ENCODE data around the gene NDUFA11. TPM values are rescaled to one million over a fixed set of nuclear protein-coding genes. Genes with fewer than 3 reads are reported as not detected.

NDUFA11 gene
- total and polyA plus RNA-seq, 2 of the 13 experiments (the other 11 are each of a cell fraction or from before 2014, with no cell fraction given) = 286 to 378 TPM

GRCh38 chr19:5889288-5889971 lies 14.2 kb downstream of the NDUFA11 start:
- no peaks in the 10 kb centered on the region for H3K79me2 ChIP-seq (ENCODE audit: insufficient read depth, low read length)
- ATAC-seq (no peak; the same call in 2 of the 3 replicates), DNase-seq (ENCODE audit: low spot score) (no peak), FAIRE-seq (no peak)
- H3K27me3 ChIP-seq (ENCODE audit: control insufficient read depth in 1 of 2, insufficient read depth in 2 of 2, low read length in 2 of 2) = no peaks in the 10 kb centered on the region
- in situ Hi-C loops (cut with HindIII; ENCODE audit: extremely low pct_ligation_motif_present, low pct_unique_long_range_greater_than_20kb) (no loop called here), intact Hi-C loops (cut with micrococcal nuclease; ENCODE audit: unreplicated experiment) (no loop called here)
- POLR2A ChIA-PET = interaction anchor here (2.6 to 3.3 kb wide), 2 partner anchors 14 to 62 kb away, joined by 7 to 22 read pairs; partner anchors contain the start of gene NDUFA11
- H3K9ac ChIP-seq (ENCODE audit: insufficient read depth, low read depth, low read length) = no peak overlapping the region
- H3K27ac ChIP-seq (ENCODE audit: extremely low read length, insufficient read depth, low read length) = no peak overlapping the region
- peaks cover 57% of the 10 kb centered on the region for H3K4me1 ChIP-seq (ENCODE audit: insufficient read depth, low read length)
- BruUV-seq (replicated peaks) = no TSS peak
- no peaks in the 10 kb centered on the region for H3K9me3 ChIP-seq (ENCODE audit: low read length)
- H3K4me3 ChIP-seq (replicated peaks in 1 of 3; ENCODE audit: insufficient read depth in 1 of 3, low read depth in 2 of 3, low read length in 3 of 3) = 0 out of 6 replicates have a peak overlapping the region, but pooled peaks of 1 of the 3 experiments have one; percentile 1
- CTCF ChIA-PET (ENCODE audit: low intra/inter-chr PET ratio, low total read pairs) = interaction anchor here (1.0 kb wide), 1 partner anchor 86 kb away, joined by 3 read pairs; no protein-coding TSS in a partner anchor
- no peaks in the 10 kb centered on the region for H4K20me1 ChIP-seq (ENCODE audit: insufficient read depth, low read length)
- peak overlapping the region; percentile 59 for H3K4me2 ChIP-seq (ENCODE audit: low read depth, low read length)
- WGBS (ENCODE audit: low lambda C conversion rate) = 49% methylated on average over 17 of the region's 17 CpGs
- no peaks in the 10 kb centered on the region for H3K36me3 ChIP-seq (replicated peaks in 1 of 2; ENCODE audit: control insufficient read depth in 1 of 2, insufficient read depth in 2 of 2, low read length in 2 of 2)
- H2AFZ ChIP-seq (ENCODE audit: low read length) = no peak overlapping the region
- TF ChIP-seq ZNF720 (CRISPR knock-in tag; IDR thresholded peaks at IDR 0.05) = no peak
- TF ChIP-seq, protein P1, sequence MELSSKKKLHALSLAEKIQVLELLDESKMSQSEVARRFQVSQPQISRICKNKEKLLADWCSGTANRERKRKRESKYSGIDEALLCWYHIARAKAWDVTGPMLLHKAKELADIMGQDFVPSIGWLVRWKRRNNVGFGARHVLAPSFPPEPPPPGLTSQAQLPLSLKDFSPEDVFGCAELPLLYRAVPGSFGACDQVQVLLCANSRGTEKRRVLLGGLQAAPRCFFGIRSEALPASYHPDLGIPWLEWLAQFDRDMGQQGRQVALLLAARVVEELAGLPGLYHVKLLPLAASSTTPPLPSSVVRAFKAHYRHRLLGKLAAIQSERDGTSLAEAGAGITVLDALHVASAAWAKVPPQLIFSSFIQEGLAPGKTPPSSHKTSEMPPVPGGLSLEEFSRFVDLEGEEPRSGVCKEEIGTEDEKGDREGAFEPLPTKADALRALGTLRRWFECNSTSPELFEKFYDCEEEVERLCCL (CRISPR knock-in tag; IDR thresholded peaks at IDR 0.05; ENCODE audit: borderline replicate concordance) = no peak
- TF ChIP-seq, protein P2, sequence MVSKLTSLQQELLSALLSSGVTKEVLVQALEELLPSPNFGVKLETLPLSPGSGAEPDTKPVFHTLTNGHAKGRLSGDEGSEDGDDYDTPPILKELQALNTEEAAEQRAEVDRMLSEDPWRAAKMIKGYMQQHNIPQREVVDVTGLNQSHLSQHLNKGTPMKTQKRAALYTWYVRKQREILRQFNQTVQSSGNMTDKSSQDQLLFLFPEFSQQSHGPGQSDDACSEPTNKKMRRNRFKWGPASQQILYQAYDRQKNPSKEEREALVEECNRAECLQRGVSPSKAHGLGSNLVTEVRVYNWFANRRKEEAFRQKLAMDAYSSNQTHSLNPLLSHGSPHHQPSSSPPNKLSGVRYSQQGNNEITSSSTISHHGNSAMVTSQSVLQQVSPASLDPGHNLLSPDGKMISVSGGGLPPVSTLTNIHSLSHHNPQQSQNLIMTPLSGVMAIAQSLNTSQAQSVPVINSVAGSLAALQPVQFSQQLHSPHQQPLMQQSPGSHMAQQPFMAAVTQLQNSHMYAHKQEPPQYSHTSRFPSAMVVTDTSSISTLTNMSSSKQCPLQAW (CRISPR knock-in tag; IDR thresholded peaks at IDR 0.05) = no peak
- TF ChIP-seq CENPX (CRISPR knock-in tag; IDR thresholded peaks at IDR 0.05) = no peak
- TF ChIP-seq, protein P3, sequence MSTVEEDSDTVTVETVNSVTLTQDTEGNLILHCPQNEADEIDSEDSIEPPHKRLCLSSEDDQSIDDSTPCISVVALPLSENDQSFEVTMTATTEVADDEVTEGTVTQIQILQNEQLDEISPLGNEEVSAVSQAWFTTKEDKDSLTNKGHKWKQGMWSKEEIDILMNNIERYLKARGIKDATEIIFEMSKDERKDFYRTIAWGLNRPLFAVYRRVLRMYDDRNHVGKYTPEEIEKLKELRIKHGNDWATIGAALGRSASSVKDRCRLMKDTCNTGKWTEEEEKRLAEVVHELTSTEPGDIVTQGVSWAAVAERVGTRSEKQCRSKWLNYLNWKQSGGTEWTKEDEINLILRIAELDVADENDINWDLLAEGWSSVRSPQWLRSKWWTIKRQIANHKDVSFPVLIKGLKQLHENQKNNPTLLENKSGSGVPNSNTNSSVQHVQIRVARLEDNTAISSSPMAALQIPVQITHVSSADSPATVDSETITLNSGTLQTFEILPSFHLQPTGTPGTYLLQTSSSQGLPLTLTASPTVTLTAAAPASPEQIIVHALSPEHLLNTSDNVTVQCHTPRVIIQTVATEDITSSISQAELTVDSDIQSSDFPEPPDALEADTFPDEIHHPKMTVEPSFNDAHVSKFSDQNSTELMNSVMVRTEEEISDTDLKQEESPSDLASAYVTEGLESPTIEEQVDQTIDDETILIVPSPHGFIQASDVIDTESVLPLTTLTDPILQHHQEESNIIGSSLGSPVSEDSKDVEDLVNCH (CRISPR knock-in tag; IDR thresholded peaks at IDR 0.05) = no peak
- TF ChIP-seq CSRNP1 (CRISPR knock-in tag; IDR thresholded peaks at IDR 0.05) = no peak
- TF ChIP-seq ZNF660 (CRISPR knock-in tag; IDR thresholded peaks at IDR 0.05; ENCODE audit: borderline replicate concordance, low read depth) = no peak
- TF ChIP-seq FOSL2 (CRISPR knock-in tag; IDR thresholded peaks at IDR 0.05) = no peak
- peak; percentile 20 for TF ChIP-seq ZNF687 (CRISPR knock-in tag; IDR thresholded peaks at IDR 0.05)
- no peak for TF ChIP-seq ZNF792 (CRISPR knock-in tag; IDR thresholded peaks at IDR 0.05)
- TF ChIP-seq ZSCAN9 (CRISPR knock-in tag; IDR thresholded peaks at IDR 0.05; ENCODE audit: borderline replicate concordance) = no peak
- TF ChIP-seq ZC3H13 (CRISPR knock-in tag; IDR thresholded peaks at IDR 0.05) = 0 out of 2 replicates have a peak, but pooled peaks have one; percentile 21
